ENCODE data around the gene EYA2. TPM values are rescaled to one million over a fixed set of nuclear protein-coding genes. Genes with fewer than 3 reads are reported as not detected.

The EYA2 gene
- total RNA-seq, 1 donor from 2014 or later = 94.1 TPM

Small RNAs within 50 kb of the gene (microRNA-seq; reads per million reads assigned to microRNA genes)
- gene MIR3616 (ENCODE audit: unreplicated experiment) = 46.3 reads per million, percentile 67 among the genes with 10 or more reads in this experiment

Other genes starting within 250 kb of the EYA2 start
- 5.8 TPM for gene SLC13A3, start 243.4 kb upstream of the EYA2 start, total RNA-seq (ENCODE audit: unreplicated experiment)
- gene TP53RK, start 205.4 kb upstream of the EYA2 start, total RNA-seq (ENCODE audit: unreplicated experiment) = 19.0 TPM
- 0.37 TPM for gene SLC2A10, start 185.2 kb upstream of the EYA2 start, total RNA-seq (ENCODE audit: unreplicated experiment)

Measured in glutamatergic neuron (in vitro differentiated cells).